Endodermal cell (in vitro differentiated cells): Measurements from ENCODE around the gene SPRR2D. TPM values are rescaled to one million over a fixed set of nuclear protein-coding genes. Genes with fewer than 3 reads are reported as not detected.

Experiments
- DNase-seq: peaks from one replicate; pipeline ENCODE4 v3.0.0-alpha.2; 2017
- H3K27ac ChIP-seq: 2 replicates; pipeline ENCODE4 v1.5.1; 2013; ENCODE audit warnings: mild to moderate bottlenecking, low read depth, low read length, moderate library complexity
- H3K27me3 ChIP-seq: 2 replicates; pipeline ENCODE4 v1.6.1; 2013; ENCODE audit warnings: mild to moderate bottlenecking, low read length, moderate library complexity; ENCODE audit not compliant: insufficient read depth, control insufficient read depth, poor library complexity, severe bottlenecking
- H3K36me3 ChIP-seq: 2 replicates; pipeline ENCODE4 v1.7.0; 2013; ENCODE audit warnings: mild to moderate bottlenecking, low read length, moderate library complexity; ENCODE audit not compliant: control insufficient read depth, insufficient read depth
- H3K4me1 ChIP-seq: one replicate; pipeline ENCODE4 v1.7.0; 2013; ENCODE audit warnings: low read length; ENCODE audit not compliant: control insufficient read depth, insufficient read depth
- H3K4me3 ChIP-seq: 2 replicates; pipeline ENCODE4 v1.5.1; 2013; ENCODE audit warnings: mild to moderate bottlenecking, low read length, moderate library complexity
- H3K9ac ChIP-seq: 2 replicates; pipeline ENCODE4 v1.6.1; 2013; ENCODE audit warnings: mild to moderate bottlenecking, low read length, moderate library complexity; ENCODE audit not compliant: poor library complexity, severe bottlenecking; ENCODE audit errors: extremely low read depth
- H3K9me3 ChIP-seq: 2 replicates; pipeline ENCODE4 v1.6.1; 2013; ENCODE audit warnings: mild to moderate bottlenecking, low read length, moderate library complexity; ENCODE audit not compliant: control insufficient read depth
- H3K27ac Mint-ChIP-seq: 2 replicates; pipeline ENCODE4 v1.8.0; 2020; ENCODE audit warnings: mixed read lengths
- H3K27me3 Mint-ChIP-seq: 2 replicates; pipeline ENCODE4 v1.8.0; 2021; ENCODE audit warnings: mild to moderate bottlenecking, mixed read lengths; ENCODE audit not compliant: insufficient read depth
- H3K36me3 Mint-ChIP-seq: 2 replicates; pipeline ENCODE4 v1.8.0; 2020; ENCODE audit warnings: low read depth, mixed read lengths
- H3K4me1 Mint-ChIP-seq: 2 replicates; pipeline ENCODE4 v1.8.0; 2020; ENCODE audit warnings: mixed read lengths
- H3K4me3 Mint-ChIP-seq: 2 replicates; pipeline ENCODE4 v1.8.0; 2020; ENCODE audit warnings: mild to moderate bottlenecking, moderate library complexity, mixed read lengths
- H3K9me3 Mint-ChIP-seq: 2 replicates; pipeline ENCODE4 v1.8.0; 2020; ENCODE audit warnings: mild to moderate bottlenecking, mixed read lengths
- WGBS, 2 experiments: methylation state at CpG; one replicate each; pipeline versions ENCODE4 v1.1.5 to v1.1.7; 2013; ENCODE audit warnings: missing lambda C conversion rate in 2 of 2, mixed read lengths in 1 of 2; ENCODE audit not compliant: insufficient coverage in 1 of 2, insufficient read length in 1 of 2; 5-methylcytosine and 5-hydroxymethylcytosine counted together
- total RNA-seq, 2 donors: library from RNA; stranded (reverse); fragmentation: NEBNext Ultra II Directional in 1 of 2; extraction: Animal tissue kit (Norgen Biotek cat#: 25700) in 1 of 2; gene quantifications; 2 replicates in 1 of 2; 3 replicates in 1 of 2; pipeline ENCODE4 v1.2.1, GENCODE V29; 2021
- TF ChIP-seq, protein P1 (sequence below): fragments of 200-600 bp; sonication (generic); conservative IDR thresholded peaks from 2 replicates; pipeline ENCODE4 v1.5.0; 2021; ENCODE audit warnings: antibody characterized with exemption, mild to moderate bottlenecking

SPRR2D gene
- total RNA-seq, 2 donors from 2014 or later = 0.42 TPM; not detected in 1

DNA sequence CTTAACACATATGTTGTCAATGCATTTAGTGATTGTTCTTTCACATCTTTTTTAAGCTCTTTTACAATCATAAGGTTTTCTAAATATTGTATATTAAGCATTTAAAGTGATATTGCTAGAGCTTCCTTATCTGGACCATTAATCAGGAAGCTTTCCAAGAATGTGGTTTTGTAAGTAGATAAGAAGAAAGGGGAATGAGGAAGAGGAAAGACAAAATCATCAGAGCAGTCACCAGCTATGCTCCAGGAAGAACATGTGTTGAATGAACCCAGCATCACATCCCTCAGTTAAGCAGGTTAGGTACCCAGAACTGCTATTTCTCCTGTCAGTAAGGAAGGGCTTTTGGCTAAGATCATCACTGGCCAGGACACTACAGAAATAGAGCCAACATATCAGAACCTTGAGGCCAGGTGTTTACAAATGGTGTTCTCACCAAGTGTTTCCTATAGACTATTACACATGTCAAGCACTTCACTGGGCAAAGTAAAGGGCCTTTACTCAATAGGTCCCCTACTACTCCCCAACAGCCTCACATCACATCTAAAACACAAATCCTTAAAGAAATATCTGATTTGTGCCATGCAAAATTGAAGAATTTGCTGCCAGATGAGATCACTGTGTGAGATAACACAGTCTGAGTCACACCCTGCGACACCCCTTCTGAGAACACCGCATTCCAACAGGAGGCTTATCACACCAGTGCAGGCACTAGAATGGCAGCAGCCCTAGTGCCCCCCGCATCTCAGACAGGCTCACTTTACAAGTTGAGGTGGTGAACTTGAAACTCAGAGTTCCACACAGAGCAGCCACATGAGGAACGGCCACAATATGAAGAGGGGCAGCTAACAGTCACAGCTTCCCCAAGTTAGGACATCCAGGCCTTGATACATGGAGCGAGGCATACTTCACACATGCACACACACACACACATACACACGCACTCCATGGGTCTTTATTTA, 18.2 kb upstream of the SPRR2D start:
- H3K27me3 ChIP-seq = no peaks in the 10 kb centered on the region
- no peak overlapping the region for H3K27ac ChIP-seq
- H3K36me3 ChIP-seq = no peaks in the 10 kb centered on the region
- H3K4me3 Mint-ChIP-seq = no peak overlapping the region
- no peak overlapping the region for H3K4me3 ChIP-seq
- DNase-seq = no peak
- no peaks in the 10 kb centered on the region for H3K4me1 ChIP-seq
- H3K36me3 Mint-ChIP-seq = no peaks in the 10 kb centered on the region
- no peak overlapping the region for H3K9ac ChIP-seq
- 84 to 91% methylated on average over 3 to 6 of the region's 6 CpGs for WGBS, 2 experiments
- H3K9me3 Mint-ChIP-seq = no peaks in the 10 kb centered on the region
- H3K4me1 Mint-ChIP-seq = peaks cover 3% of the 10 kb centered on the region
- TF ChIP-seq, protein P1, sequence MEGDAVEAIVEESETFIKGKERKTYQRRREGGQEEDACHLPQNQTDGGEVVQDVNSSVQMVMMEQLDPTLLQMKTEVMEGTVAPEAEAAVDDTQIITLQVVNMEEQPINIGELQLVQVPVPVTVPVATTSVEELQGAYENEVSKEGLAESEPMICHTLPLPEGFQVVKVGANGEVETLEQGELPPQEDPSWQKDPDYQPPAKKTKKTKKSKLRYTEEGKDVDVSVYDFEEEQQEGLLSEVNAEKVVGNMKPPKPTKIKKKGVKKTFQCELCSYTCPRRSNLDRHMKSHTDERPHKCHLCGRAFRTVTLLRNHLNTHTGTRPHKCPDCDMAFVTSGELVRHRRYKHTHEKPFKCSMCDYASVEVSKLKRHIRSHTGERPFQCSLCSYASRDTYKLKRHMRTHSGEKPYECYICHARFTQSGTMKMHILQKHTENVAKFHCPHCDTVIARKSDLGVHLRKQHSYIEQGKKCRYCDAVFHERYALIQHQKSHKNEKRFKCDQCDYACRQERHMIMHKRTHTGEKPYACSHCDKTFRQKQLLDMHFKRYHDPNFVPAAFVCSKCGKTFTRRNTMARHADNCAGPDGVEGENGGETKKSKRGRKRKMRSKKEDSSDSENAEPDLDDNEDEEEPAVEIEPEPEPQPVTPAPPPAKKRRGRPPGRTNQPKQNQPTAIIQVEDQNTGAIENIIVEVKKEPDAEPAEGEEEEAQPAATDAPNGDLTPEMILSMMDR = no peak
- no peaks in the 10 kb centered on the region for H3K27me3 Mint-ChIP-seq
- H3K9me3 ChIP-seq = no peaks in the 10 kb centered on the region
- no peak overlapping the region for H3K27ac Mint-ChIP-seq

DNA sequence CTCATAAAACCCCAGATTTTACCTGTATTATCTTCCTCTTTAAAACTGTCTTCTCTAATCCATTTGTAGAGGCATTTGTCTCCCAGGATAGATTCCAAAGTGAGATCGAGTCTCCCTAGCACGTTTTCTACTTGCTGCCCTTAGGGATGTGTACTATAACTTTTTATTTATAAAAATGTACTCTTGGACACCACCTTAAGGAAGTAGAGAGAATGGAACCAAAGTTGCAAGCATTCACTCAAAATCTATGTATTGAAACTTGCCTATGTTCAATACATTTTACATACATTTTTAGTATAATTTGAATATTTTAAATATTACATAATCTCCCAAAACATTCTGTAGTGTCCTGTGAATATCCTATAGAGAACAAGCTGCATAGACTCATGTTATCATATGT, 17.2 kb upstream of the SPRR2D start:
- Mint-ChIP-seq H3K4me3 (no peak overlapping the region), H3K4me1 (peaks cover 3% of the 10 kb centered on the region), H3K36me3 (no peaks in the 10 kb centered on the region), H3K27me3 (peaks cover 2% of the 10 kb centered on the region), H3K9me3 (peaks cover 2% of the 10 kb centered on the region), H3K27ac (no peak overlapping the region)
- Histone ChIP-seq H3K4me3 (no peak overlapping the region), H3K9me3 (no peaks in the 10 kb centered on the region), H3K36me3 (no peaks in the 10 kb centered on the region), H3K27me3 (no peaks in the 10 kb centered on the region), H3K9ac (no peak overlapping the region), H3K27ac (no peak overlapping the region), H3K4me1 (no peaks in the 10 kb centered on the region)
- TF ChIP-seq, protein P1 = no peak
- DNase-seq = no peak
- WGBS, 2 experiments = no CpG with 5 or more reads among the region's 2 CpGs

DNA sequence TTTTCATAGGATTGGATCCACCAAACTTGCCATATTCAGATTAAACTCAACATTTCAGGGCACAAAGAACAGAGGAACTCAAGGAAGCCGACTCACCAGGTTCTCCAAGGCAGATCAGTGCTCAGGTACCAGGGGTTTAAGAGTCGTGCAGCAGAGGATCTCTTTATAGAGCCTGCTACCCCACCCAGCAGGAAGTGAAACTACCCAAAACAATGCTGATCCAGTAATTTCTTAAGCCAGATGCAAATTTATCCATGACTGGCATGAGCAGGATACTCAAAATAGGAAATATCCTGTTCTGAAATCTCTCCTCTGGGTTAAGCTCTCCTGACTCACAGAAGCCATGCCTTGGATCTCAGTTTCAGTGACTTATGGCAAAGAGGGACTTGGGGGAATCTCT, 16.5 kb upstream of the SPRR2D start, which contains the start of gene SPRR2A:
Gene SPRR2A, minus strand, starts transcription at position 138 of the 400 bp plus-strand sequence. CDS start 777 bp downstream, outside the sequence.
- no peaks in the 10 kb centered on the region for H3K9me3 ChIP-seq
- no peak within 1 kb of the TSS for H3K4me3 ChIP-seq
- TF ChIP-seq, protein P1 = no peak
- no peaks in the 10 kb centered on the region for H3K27me3 ChIP-seq
- H3K4me3 Mint-ChIP-seq = no peak within 1 kb of the TSS
- no peaks in the 10 kb centered on the region for H3K36me3 Mint-ChIP-seq
- WGBS, 2 experiments = 79% methylated on average over 2 of the region's 2 CpGs; no CpG with 5 or more reads in 1 of the 2 experiments
- H3K9me3 Mint-ChIP-seq = peaks cover 7% of the 10 kb centered on the region
- peaks cover 3% of the 10 kb centered on the region for H3K4me1 Mint-ChIP-seq
- no peaks in the 10 kb centered on the region for H3K36me3 ChIP-seq
- H3K4me1 ChIP-seq = no peaks in the 10 kb centered on the region
- H3K27me3 Mint-ChIP-seq = peaks cover 3% of the 10 kb centered on the region
- no peak within 1 kb of the TSS for H3K9ac ChIP-seq
- H3K27ac ChIP-seq = no peak within 1 kb of the TSS
- H3K27ac Mint-ChIP-seq = no peak within 1 kb of the TSS
- DNase-seq = no peak
